HG03354 (cell line): Measurements from ENCODE around the gene RAD9A.
A peak's percentile ranks its signal among the peaks of the same experiment; 100 is the strongest.
"Not testable (repeated sequence)": the region's sequence is repeated elsewhere in the genome, so short reads cannot be mapped to it uniquely, and the experiment has no call there.

Experiments
- ATAC-seq: cut with Tn5 transposase; IDR thresholded peaks from one replicate; pipeline ENCODE4 v1.9.1; 2021; ENCODE audit warnings: mild to moderate bottlenecking; ENCODE audit not compliant: unreplicated experiment, poor library complexity, severe bottlenecking

The RAD9A gene

DNA sequence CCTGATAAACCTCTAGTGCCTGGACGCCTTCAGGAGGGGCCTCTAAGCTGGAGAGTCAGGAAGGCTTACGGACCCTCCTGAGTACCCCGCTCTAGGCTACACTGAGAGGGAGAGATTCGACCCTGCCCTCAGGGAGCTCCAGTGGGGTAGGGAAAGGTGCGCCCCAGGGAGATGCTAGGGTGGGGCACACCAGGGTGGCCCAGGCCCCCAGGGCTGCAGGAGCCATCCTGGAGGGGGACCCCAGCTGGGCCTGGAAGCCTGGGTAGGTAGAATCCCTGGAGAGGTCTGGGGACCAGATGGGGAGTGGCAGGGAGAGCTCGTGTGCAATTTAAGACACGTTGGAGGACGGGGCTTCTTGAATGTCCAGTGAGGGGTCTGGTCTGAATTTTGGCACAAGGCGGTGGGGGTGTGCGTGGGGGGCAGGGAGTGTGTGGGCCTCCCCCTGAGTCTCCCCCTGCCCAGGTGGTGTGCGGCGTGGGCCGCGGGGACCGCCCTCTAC lies 28.4 kb downstream of the RAD9A start:
- no peak for ATAC-seq

DNA sequence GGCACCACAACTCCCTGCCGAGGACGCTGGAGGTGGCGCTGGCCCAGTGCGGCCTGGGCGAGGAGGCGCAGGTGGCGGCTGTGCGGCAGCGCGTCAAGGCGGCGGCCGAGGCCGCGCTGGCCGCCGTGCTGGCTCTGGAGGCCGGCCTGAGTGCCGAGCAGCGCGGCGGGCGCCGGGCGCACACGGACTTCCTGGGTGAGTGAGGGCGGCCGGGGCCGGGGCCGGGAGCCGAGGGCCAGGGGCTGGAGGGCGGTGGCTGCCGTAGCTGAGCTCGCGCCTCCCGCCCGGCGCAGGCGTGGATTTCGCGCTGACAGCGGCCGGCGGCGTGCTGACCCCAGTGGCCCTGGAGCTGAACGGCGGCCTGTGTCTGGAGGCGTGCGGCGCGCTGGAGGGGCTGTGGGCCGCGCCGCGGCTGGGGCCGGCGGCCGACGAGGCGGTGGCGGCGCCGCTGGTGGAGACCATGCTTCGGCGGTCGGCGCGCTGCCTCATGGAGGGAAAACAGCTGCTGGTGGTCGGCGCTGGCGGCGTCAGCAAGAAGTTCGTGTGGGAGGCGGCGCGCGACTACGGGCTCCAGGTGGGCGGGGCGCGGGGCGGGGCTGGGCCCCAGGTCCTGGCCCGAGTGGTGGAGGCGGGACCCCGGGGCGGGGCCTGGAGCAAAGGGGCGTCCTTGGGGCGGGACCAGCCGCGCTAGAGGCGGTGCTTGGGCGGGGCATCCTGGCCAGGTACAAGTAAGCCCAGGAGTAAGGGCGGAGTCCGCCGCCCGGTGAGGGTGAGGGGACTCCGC lies 29.1 kb downstream of the RAD9A start:
- ATAC-seq = peak; percentile 78

DNA sequence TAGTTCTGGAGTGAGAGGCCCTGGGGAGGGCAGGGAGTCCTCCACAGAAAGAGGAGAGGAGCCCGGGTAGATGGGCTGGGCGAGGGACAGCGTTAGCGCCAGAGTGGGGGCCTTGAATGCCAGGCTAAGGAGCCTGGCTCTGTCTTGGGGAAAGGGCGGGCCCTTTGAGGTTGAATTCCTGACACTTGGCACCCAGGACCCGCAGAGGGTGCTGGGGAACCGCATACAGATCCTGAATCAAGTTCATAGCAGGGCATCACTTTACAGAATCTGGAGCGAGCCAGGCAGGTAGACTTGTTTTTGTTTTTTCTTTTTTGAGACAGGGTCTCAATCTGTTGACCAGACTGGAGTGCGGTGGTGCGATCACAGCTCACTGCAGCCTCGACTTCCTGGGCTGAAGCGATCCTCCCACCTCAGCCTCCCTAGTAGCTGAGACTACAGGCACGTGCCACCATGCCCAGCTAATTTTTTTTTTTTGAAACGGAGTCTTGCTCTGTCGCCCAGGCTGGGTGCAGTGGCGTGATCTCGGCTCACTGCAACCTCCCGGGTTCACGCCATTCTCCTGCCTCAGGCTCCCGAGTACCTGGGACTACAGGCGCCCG lies 29.7 kb downstream of the RAD9A start:
- ATAC-seq = no peak

GRCh38 chr11:67422891-67423290 lies 31.1 kb downstream of the RAD9A start:
- no peak for ATAC-seq

- ATAC-seq = no peak
Observed at GRCh38 chr11:67423466-67423865, 31.7 kb downstream of the RAD9A start.

DNA sequence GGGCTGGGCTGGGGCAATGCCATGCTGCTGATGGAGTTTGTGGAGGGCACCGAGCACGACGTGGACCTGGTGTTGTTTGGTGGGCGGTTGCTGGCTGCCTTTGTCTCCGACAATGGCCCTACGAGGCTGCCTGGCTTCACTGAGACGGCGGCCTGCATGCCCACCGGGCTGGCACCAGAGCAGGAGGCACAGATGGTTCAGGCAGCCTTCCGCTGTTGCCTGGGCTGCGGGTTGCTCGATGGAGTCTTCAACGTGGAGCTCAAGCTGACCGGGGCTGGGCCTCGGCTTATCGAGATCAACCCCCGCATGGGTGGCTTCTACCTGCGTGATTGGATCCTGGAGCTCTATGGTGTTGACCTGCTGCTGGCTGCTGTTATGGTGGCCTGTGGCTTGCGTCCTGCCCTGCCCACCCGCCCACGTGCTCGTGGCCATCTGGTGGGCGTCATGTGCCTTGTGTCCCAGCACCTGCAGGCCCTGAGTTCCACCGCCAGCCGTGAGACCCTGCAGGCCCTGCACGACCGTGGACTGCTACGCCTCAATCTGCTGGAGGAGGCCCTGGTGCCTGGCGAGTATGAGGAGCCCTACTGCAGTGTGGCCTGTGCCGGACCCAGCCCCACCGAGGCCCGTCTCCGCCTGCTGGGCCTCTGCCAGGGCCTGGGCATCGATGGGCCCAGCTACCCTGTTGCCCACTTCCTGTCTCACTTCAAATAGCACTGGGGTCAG lies 32.3 kb downstream of the RAD9A start:
- ATAC-seq = no peak

- not testable (repeated sequence) for ATAC-seq
Observed at GRCh38 chr11:67427364-67427859, 35.6 kb downstream of the RAD9A start.

- peak; percentile 83 for ATAC-seq
Observed at GRCh38 chr11:67428052-67429001, 36.5 kb downstream of the RAD9A start, which contains the start of gene RPS6KB2. Gene RPS6KB2 (plus strand): TSS chr11:67428494. CDS start chr11:67428546, 52 bp downstream.

GRCh38 chr11:67429038-67429668 lies 37.4 kb downstream of the RAD9A start:
- no peak for ATAC-seq

DNA sequence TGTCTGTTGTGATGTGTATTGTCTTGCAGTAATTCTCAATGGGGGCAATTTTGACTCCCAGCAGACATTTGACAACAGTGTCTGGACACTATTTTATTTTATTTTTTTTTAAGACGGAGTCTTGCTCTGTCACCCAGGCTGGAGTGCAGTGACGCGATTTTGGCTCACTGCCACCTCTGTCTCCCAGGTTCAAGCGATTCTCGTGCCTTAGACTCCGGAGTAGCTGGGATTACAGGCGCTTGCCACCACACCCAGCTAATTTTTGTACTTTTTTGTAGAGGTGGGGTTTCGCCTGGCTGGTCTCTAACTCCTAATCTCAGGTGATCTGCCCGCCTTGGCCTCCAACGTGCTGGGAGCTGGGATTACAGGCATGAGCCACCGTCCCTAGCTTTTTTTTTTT lies 37.9 kb downstream of the RAD9A start:
- ATAC-seq = no peak

DNA sequence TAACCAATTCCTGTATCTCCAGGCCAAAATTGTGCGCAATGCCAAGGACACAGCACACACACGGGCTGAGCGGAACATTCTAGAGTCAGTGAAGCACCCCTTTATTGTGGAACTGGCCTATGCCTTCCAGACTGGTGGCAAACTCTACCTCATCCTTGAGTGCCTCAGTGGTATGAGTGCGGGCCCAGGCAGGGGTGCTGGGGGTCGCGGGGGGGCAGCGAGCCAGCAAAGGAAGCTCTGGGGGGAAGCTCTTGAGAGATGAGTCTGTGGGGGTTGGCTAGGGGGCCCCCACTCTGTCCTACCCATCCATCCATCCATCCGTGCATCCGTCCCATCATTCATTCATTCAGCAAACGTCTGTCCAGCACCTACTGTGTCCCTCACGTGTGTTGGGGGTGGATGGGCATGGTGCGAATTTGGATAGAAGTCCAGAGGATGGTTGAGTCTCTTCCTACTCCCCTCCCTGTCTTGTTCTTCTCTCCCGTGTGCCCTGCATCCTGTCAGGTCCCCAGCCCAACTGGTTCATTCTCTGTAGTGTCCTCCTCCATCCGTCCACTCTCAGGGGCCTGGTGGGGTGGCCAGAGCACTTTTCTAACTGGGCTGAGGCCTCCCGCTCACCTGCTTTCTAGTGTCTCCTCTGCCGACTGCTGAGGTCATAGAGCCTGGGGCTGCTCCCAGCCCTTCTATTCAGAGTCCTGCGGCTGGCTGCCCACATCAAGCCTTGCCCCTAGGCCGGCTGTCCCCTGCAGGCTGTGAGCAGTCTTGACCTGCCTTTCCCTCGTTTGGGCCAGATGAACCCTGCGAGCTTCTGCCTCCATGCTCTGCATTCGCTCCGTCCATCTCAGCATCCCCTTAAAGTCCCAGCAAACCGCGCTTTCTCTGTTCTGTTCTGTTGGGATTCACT lies 39.8 kb downstream of the RAD9A start:
- ATAC-seq = no peak

DNA sequence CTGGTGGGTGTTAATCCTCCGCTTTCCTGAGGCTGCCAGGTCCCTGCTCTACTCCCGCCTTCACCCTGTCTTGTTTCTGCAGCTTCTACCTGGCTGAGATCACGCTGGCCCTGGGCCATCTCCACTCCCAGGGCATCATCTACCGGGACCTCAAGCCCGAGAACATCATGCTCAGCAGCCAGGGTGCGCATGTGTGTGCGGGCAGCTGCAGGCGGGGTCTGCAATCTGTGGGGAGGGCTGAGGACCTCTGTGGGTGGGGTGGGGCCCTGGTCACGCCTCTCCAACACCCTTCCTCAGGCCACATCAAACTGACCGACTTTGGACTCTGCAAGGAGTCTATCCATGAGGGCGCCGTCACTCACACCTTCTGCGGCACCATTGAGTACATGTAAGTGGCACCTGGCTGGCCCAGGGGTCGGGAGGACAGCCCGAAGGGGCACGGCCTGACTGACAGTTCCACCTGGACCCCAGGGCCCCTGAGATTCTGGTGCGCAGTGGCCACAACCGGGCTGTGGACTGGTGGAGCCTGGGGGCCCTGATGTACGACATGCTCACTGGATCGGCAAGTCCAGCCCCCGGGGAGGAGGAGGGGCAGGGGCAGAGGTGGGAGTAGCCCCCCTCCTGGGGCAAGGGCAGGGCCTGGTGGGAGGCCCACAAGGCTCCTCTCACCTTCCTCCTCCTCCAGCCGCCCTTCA lies 41.0 kb downstream of the RAD9A start:
- ATAC-seq = no peak

GRCh38 chr11:67433536-67434394 lies 42.0 kb downstream of the RAD9A start:
- ATAC-seq = no peak

DNA sequence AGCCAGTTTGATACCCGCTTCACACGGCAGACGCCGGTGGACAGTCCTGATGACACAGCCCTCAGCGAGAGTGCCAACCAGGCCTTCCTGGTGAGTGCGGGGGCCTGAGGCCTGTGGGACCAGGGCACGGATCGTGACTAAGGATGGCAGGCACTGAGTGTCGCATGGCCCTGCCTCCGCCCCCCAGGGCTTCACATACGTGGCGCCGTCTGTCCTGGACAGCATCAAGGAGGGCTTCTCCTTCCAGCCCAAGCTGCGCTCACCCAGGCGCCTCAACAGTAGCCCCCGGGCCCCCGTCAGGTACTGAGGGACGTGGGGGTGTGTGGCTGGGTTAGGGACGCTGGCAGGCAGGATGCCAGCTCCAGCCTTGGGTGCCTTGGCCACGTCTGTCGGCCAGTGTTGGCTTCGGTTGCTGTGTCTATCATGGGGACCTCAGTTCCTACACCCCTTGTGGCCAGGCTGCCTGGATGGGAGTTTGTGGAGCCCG lies 42.7 kb downstream of the RAD9A start:
- no peak for ATAC-seq

GRCh38 chr11:67435031-67435726 lies 43.4 kb downstream of the RAD9A start:
- ATAC-seq = no peak
